ENCODE measurements around the gene LZTR1. TPM values are rescaled to one million over a fixed set of nuclear protein-coding genes. Genes with fewer than 3 reads are reported as not detected.
A peak's percentile ranks its signal among the peaks of the same experiment; 100 is the strongest.

The LZTR1 gene
- total and polyA plus RNA-seq, 9 donors = 28.2 to 73.4 (median 50.0) TPM

DNA sequence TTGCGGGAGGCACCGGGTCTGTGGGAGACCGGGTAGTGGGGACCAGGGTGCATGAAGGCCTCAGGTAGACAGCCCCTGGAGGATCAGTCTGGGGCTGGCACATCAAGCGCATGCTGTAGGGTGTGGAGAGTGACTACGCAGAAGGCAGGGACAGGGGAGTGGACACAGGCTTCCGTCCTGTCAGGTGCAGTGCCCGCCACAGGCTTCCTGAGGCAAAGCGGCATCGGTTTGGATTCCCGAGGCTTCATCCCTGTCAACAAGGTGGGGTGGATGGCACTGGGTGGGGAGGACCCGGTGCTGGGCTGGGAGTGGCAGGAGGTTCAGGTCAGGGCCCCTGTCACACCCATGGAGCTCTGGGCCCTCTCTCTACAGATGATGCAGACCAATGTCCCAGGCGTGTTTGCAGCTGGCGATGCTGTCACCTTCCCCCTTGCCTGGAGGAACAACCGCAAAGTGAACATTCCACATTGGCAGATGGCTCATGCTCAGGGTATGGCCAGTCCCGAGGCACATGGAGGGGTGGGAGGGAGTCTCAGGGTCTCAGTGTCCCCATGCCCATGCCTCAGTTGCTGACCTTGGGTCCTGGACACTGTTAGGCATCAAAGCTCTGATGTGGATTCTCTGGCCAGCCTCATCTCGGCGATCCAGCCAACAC, 4.5 kb upstream of the LZTR1 start:
- intact Hi-C loops (cut with DNase I) = no loop called here
- no peaks in the 10 kb centered on the region for H3K27me3 ChIP-seq
- no peak overlapping the region for H3K4me3 ChIP-seq
- no peak overlapping the region for H3K27ac ChIP-seq
- H3K9me3 ChIP-seq = no peaks in the 10 kb centered on the region
- no peak for DNase-seq
- H3K4me1 ChIP-seq (ENCODE audit: insufficient read depth) = peaks cover 10% of the 10 kb centered on the region
- TF ChIP-seq, protein P1, sequence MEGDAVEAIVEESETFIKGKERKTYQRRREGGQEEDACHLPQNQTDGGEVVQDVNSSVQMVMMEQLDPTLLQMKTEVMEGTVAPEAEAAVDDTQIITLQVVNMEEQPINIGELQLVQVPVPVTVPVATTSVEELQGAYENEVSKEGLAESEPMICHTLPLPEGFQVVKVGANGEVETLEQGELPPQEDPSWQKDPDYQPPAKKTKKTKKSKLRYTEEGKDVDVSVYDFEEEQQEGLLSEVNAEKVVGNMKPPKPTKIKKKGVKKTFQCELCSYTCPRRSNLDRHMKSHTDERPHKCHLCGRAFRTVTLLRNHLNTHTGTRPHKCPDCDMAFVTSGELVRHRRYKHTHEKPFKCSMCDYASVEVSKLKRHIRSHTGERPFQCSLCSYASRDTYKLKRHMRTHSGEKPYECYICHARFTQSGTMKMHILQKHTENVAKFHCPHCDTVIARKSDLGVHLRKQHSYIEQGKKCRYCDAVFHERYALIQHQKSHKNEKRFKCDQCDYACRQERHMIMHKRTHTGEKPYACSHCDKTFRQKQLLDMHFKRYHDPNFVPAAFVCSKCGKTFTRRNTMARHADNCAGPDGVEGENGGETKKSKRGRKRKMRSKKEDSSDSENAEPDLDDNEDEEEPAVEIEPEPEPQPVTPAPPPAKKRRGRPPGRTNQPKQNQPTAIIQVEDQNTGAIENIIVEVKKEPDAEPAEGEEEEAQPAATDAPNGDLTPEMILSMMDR (IDR thresholded peaks at IDR 0.05) = no peak
- TF ChIP-seq EP300 (IDR thresholded peaks at IDR 0.05) (no peak), POLR2A (IDR thresholded peaks at IDR 0.05) (no peak)
- 84 to 89% (median 84%) methylated on average over 17 of the region's 17 CpGs for WGBS, 3 donors
- no peaks in the 10 kb centered on the region for H3K36me3 ChIP-seq

DNA sequence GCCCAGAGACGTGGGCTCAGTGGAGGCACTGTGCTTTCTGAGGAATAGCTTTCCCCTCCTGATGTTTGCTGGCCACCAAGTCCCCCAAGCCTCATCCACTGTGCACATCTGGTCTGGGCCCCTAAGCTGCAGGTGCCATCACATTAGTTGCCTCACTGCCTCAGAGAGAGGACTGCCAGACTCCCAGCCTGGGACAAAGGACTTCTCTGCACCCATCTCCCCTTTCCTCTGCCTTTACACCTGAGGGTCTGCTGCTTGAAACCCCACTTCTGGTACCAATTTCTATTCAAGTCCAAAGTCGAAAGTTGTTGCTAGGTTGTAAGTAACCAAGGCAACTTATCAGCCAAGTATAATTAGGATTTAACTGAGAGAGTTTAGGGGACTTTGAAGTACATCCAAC, 3.7 kb upstream of the LZTR1 start:
- Histone ChIP-seq H3K27ac (no peak overlapping the region), H3K36me3 (no peaks in the 10 kb centered on the region), H3K4me1 (ENCODE audit: insufficient read depth) (peaks cover 15% of the 10 kb centered on the region), H3K9me3 (no peaks in the 10 kb centered on the region), H3K4me3 (no peak overlapping the region), H3K27me3 (no peaks in the 10 kb centered on the region)
- DNase-seq = no peak
- WGBS, 3 donors = 78 to 84% (median 80%) methylated on average over 2 of the region's 2 CpGs
- intact Hi-C loops (cut with DNase I) = no loop called here
- no peak for TF ChIP-seq EP300 (IDR thresholded peaks at IDR 0.05)
- TF ChIP-seq, protein P1 (IDR thresholded peaks at IDR 0.05) = no peak
- TF ChIP-seq POLR2A (IDR thresholded peaks at IDR 0.05) = no peak

DNA sequence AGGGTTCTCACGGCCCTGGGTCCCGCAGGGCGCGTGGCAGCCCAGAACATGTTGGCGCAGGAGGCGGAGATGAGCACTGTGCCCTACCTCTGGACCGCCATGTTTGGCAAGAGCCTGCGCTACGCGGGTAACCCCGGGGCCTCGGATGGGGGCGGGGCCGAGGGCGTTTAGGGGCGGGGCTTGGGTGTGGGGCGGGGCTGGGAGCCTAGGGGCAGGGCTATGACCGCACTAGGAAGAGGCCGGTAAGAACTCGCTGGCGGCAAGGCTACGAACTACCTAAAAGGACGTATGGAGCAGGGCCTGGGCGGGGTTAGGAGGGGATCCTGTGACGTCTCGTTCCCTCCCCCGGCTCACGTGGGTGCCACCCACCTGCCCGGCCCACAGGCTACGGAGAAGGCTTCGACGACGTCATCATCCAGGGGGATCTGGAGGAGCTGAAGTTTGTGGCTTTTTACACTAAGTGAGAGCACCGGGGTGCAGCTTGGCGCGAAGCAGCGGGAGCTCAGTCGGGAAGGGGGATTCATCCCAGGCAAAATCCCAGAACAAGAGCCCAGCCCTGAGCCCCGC, 2.8 kb upstream of the LZTR1 start:
- peak; percentile 57 to 76 (median 72) for DNase-seq
- WGBS, 3 donors = 11 to 13% (median 13%) methylated on average over 37 to 39 of the region's 39 CpGs
- intact Hi-C loops (cut with DNase I) = no loop called here
- Histone ChIP-seq H3K27me3 (no peaks in the 10 kb centered on the region), H3K9me3 (no peaks in the 10 kb centered on the region), H3K36me3 (no peaks in the 10 kb centered on the region), H3K4me3 (peak overlapping the region; percentile 4), H3K4me1 (ENCODE audit: insufficient read depth) (peaks cover 17% of the 10 kb centered on the region), H3K27ac (no peak overlapping the region)
- TF ChIP-seq, protein P1 (IDR thresholded peaks at IDR 0.05) = no peak
- TF ChIP-seq EP300 (IDR thresholded peaks at IDR 0.05) (no peak), POLR2A (IDR thresholded peaks at IDR 0.05) (no peak)

DNA sequence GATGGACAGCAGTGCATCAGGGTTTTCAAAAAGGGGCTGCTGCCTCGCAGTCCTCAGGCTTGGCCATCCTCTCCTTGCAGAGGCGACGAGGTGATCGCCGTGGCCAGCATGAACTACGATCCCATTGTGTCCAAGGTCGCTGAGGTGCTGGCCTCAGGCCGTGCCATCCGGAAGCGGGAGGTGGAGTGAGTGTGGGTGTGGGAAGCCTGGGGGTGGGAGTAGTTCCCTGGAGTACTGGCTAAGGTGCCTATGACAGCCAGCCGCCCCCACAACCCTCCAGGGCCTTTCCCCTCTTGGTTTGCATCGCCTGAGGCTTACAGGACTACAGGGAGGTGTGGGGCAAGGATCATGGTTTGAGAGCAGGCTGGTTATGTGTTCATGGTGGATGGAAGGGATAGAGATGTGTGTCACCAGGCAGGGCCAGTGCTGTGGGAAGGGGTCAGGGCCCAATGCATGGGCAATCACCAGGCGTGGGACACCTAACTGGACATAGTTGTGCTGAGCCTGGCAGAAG, 2.1 kb upstream of the LZTR1 start:
- no peaks in the 10 kb centered on the region for H3K27me3 ChIP-seq
- no peak for TF ChIP-seq POLR2A (IDR thresholded peaks at IDR 0.05)
- no peak for TF ChIP-seq EP300 (IDR thresholded peaks at IDR 0.05)
- TF ChIP-seq, protein P1 (IDR thresholded peaks at IDR 0.05) = no peak
- no peak overlapping the region for H3K27ac ChIP-seq
- peaks cover 17% of the 10 kb centered on the region for H3K4me1 ChIP-seq (ENCODE audit: insufficient read depth)
- intact Hi-C loops (cut with DNase I) = loop anchor here in 1 of 4 donors (5.0 kb wide), 1 partner anchor 67 kb away; the partner anchor contains the start of gene LRRC74B
- no peak for DNase-seq
- H3K9me3 ChIP-seq = no peaks in the 10 kb centered on the region
- H3K36me3 ChIP-seq = no peaks in the 10 kb centered on the region
- peak overlapping the region; percentile 4 for H3K4me3 ChIP-seq
- 24 to 43% (median 30%) methylated on average over 9 to 13 of the region's 13 CpGs for WGBS, 3 donors
